CD14-positive monocyte (primary cell): ENCODE measurements around the gene SLIT3. TPM values are rescaled to one million over a fixed set of nuclear protein-coding genes. Genes with fewer than 3 reads are reported as not detected.

Experiments used
- DNase-seq, 3 donors: peaks; one replicate each; pipeline ENCODE4 v3.0.0-alpha.2; 2011 to 2022
- H2AFZ ChIP-seq: 2 replicates; pipeline ENCODE4 v1.6.0; 2012; ENCODE audit warnings: mild to moderate bottlenecking, low read depth, low read length, inconsistent platforms; ENCODE audit not compliant: insufficient read depth, poor library complexity, severe bottlenecking
- H3K27ac ChIP-seq, 2 donors: 1 replicate in 1 of 2; 2 replicates in 1 of 2; pipeline ENCODE4 v1.5.1; 2012 to 2013; ENCODE audit warnings: low read length in 2 of 2, control low read depth in 1 of 2, inconsistent platforms in 1 of 2, low read depth in 1 of 2, mild to moderate bottlenecking in 1 of 2
- H3K27me3 ChIP-seq, 2 donors: one replicate each; pipeline versions ENCODE4 v1.6.0 to v1.6.1; 2011 to 2013; ENCODE audit warnings: low read length in 2 of 2; ENCODE audit not compliant: control insufficient read depth in 2 of 2, insufficient read depth in 2 of 2
- H3K36me3 ChIP-seq, 2 donors: replicated peaks in 1 of 2; 1 replicate in 1 of 2; 2 replicates in 1 of 2; pipeline versions ENCODE4 v1.5.1 to v1.6.1; 2012 to 2013; ENCODE audit warnings: low read length in 2 of 2, control low read depth in 1 of 2, inconsistent platforms in 1 of 2, mild to moderate bottlenecking in 1 of 2; ENCODE audit not compliant: insufficient read depth in 2 of 2, control insufficient read depth in 1 of 2
- H3K4me1 ChIP-seq, 2 donors: 1 replicate in 1 of 2; 2 replicates in 1 of 2; pipeline versions ENCODE4 v1.5.1 to v1.6.1; 2012 to 2013; ENCODE audit warnings: low read length in 2 of 2, control low read depth in 1 of 2, inconsistent platforms in 1 of 2, mild to moderate bottlenecking in 1 of 2, moderate library complexity in 1 of 2; ENCODE audit not compliant: insufficient read depth in 2 of 2, control insufficient read depth in 1 of 2
- H3K4me2 ChIP-seq: replicated peaks from 2 replicates; pipeline ENCODE3; 2012; ENCODE audit warnings: low read length, moderate library complexity, mild to moderate bottlenecking; ENCODE audit not compliant: poor library complexity, severe bottlenecking; ENCODE audit errors: extremely low read depth
- H3K4me3 ChIP-seq, 3 experiments: fragments of 200-600 bp in 1 of 3; sonication (generic) in 1 of 3; replicated peaks in 1 of 3; 1 replicate in 2 of 3; 2 replicates in 1 of 3; pipeline ENCODE4 v1.5.1; 2011 to 2013; ENCODE audit warnings: low read length in 3 of 3, mild to moderate bottlenecking in 3 of 3, control low read depth in 2 of 3, low read depth in 2 of 3, inconsistent platforms in 1 of 3, moderate library complexity in 1 of 3
- H3K79me2 ChIP-seq: 2 replicates; pipeline ENCODE4 v1.6.0; 2012; ENCODE audit warnings: mild to moderate bottlenecking, control low read depth, inconsistent platforms, low read length, moderate library complexity; ENCODE audit not compliant: insufficient read depth
- H3K9ac ChIP-seq: 2 replicates; pipeline ENCODE4 v1.6.0; 2017; ENCODE audit warnings: low read length, mild to moderate bottlenecking; ENCODE audit not compliant: insufficient read depth, poor library complexity, severe bottlenecking
- H3K9me3 ChIP-seq, 2 donors: replicated peaks in 1 of 2; 1 replicate in 1 of 2; 2 replicates in 1 of 2; pipeline versions ENCODE4 v1.5.1 to v1.6.1; 2012 to 2013; ENCODE audit warnings: low read length in 2 of 2, control low read depth in 1 of 2; ENCODE audit not compliant: control insufficient read depth in 1 of 2, insufficient read depth in 1 of 2
- H4K20me1 ChIP-seq: 2 replicates; pipeline ENCODE4 v1.6.0; 2012; ENCODE audit warnings: mild to moderate bottlenecking, low read length, control low read depth, moderate library complexity; ENCODE audit not compliant: insufficient read depth
- H3K27ac Mint-ChIP-seq, 7 donors: one replicate each; pipeline ENCODE4 v1.8.0; 2020; ENCODE audit warnings: mild to moderate bottlenecking in 7 of 7, mixed read lengths in 7 of 7, moderate library complexity in 6 of 7, inconsistent platforms in 2 of 7
- H3K27me3 Mint-ChIP-seq, 3 donors: one replicate each; pipeline ENCODE4 v1.8.0; 2021 to 2022; ENCODE audit warnings: low read depth in 3 of 3, mild to moderate bottlenecking in 3 of 3, mixed read lengths in 3 of 3, moderate library complexity in 3 of 3, inconsistent platforms in 1 of 3
- H3K36me3 Mint-ChIP-seq, 2 donors: one replicate each; pipeline ENCODE4 v1.8.0; 2020; ENCODE audit warnings: mixed read lengths in 2 of 2, inconsistent platforms in 1 of 2, mild to moderate bottlenecking in 1 of 2
- H3K4me1 Mint-ChIP-seq: one replicate; pipeline ENCODE4 v1.8.0; 2020; ENCODE audit warnings: mild to moderate bottlenecking, mixed read lengths
- H3K4me3 Mint-ChIP-seq, 2 donors: one replicate each; pipeline ENCODE4 v1.8.0; 2020; ENCODE audit warnings: mild to moderate bottlenecking in 2 of 2, mixed read lengths in 2 of 2, moderate library complexity in 1 of 2
- H3K9me3 Mint-ChIP-seq, 7 donors: one replicate each; pipeline ENCODE4 v1.8.0; 2020 to 2022; ENCODE audit warnings: mixed read lengths in 7 of 7, mild to moderate bottlenecking in 6 of 7, moderate library complexity in 6 of 7, inconsistent platforms in 2 of 7
- CTCF ChIP-seq: fragments of 200-600 bp; IDR thresholded peaks from one replicate; pipeline ENCODE4 v1.8.0; 2022; ENCODE audit warnings: antibody characterized with exemption, mild to moderate bottlenecking
- WGBS: methylation state at CpG from one replicate; pipeline ENCODE4 v1.1.5; 2013; ENCODE audit warnings: missing lambda C conversion rate; ENCODE audit not compliant: insufficient coverage; 5-methylcytosine and 5-hydroxymethylcytosine counted together
- intact Hi-C, 2 donors: fragments of 100-400 bp; cut with micrococcal nuclease; formaldehyde crosslinking; loops; one replicate each; pipeline versions ENCODE4 v1.15.0 to v1.15.1; 2023
- polyA plus RNA-seq, 3 donors: library from polyadenylated mRNA; depleted of rRNA in 1 of 3; unstranded in 2 of 3; stranded (reverse) in 1 of 3; fragments of 300-500 nt in 2 of 3; fragments of >200 nt in 1 of 3; fragmentation: Illumina TruSeq in 2 of 3; gene quantifications; 1 replicate in 2 of 3; 2 replicates in 1 of 3; pipeline ENCODE4 v1.2.3, GENCODE V29; 2012 to 2021

The SLIT3 gene
- polyA plus RNA-seq, 3 donors: not detected

GRCh38 chr5:169260896-169261569 is 39.9 kb downstream of the SLIT3 start:
- Mint-ChIP-seq H3K9me3 (peaks cover 0 to 2% (median 0%) of the 10 kb centered on the region in 7 donors), H3K27me3 (peaks cover 0 to 8% (median 6%) of the 10 kb centered on the region in 3 donors), H3K4me1 (no peaks in the 10 kb centered on the region), H3K4me3 (no peak overlapping the region), H3K27ac (no peak overlapping the region), H3K36me3 (no peaks in the 10 kb centered on the region)
- H3K4me3 ChIP-seq: no peak overlapping the region
- H3K36me3 ChIP-seq: no peaks in the 10 kb centered on the region
- H4K20me1 ChIP-seq: no peaks in the 10 kb centered on the region
- H3K79me2 ChIP-seq: no peaks in the 10 kb centered on the region
- H3K27me3 ChIP-seq: no peaks in the 10 kb centered on the region
- H3K9me3 ChIP-seq: no peaks in the 10 kb centered on the region
- H3K27ac ChIP-seq: no peak overlapping the region
- H3K4me1 ChIP-seq: no peaks in the 10 kb centered on the region
- no peak for TF ChIP-seq CTCF
- no peak overlapping the region for H3K9ac ChIP-seq
- intact Hi-C loops: no loop called here
- no peak overlapping the region for H3K4me2 ChIP-seq
- WGBS: no CpG with 5 or more reads among the region's 3 CpGs
- DNase-seq: no peak
- no peak overlapping the region for H2AFZ ChIP-seq

DNA sequence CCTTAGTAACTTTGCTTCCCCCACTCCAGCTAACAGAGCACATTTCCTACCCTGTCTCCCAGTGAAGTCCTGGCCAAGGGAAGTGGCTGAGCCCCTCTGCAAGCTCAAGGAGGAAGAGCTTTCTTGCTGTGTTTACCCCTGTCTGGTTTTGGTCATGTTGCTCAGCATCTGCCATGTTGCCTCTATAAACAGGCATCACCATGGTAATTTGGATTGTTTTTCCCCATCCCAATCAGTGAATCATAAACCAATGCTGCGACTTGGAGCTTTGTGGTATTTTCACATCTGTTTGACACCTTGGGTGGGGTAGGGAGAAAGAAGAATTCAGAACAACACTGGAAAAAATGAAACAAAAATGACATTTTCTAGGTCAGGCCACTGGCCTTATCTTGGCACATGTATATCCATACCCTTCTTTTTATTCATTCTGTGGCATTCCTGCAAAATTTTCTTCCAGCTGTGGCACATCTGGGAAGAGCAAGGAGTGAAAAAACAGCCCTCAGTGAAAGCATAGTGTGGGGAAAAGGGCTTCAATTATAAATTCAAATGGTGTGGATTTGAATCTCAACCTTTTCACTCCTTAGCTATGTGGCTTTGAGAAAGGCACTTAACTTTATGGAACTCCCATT is 42.5 kb downstream of the SLIT3 start:
- H4K20me1 ChIP-seq: no peaks in the 10 kb centered on the region
- Mint-ChIP-seq H3K36me3 (no peaks in the 10 kb centered on the region), H3K4me3 (no peak overlapping the region), H3K4me1 (no peaks in the 10 kb centered on the region), H3K27me3 (peaks cover 0 to 9% (median 5%) of the 10 kb centered on the region in 3 donors), H3K27ac (no peak overlapping the region), H3K9me3 (peaks cover 0 to 2% (median 0%) of the 10 kb centered on the region in 7 donors)
- no peak for DNase-seq
- intact Hi-C loops: no loop called here
- H3K27ac ChIP-seq: no peak overlapping the region
- no peak for TF ChIP-seq CTCF
- H3K36me3 ChIP-seq: no peaks in the 10 kb centered on the region
- no peak overlapping the region for H2AFZ ChIP-seq
- no peaks in the 10 kb centered on the region for H3K4me1 ChIP-seq
- H3K4me3 ChIP-seq: no peak overlapping the region
- H3K9me3 ChIP-seq: no peaks in the 10 kb centered on the region
- no peak overlapping the region for H3K9ac ChIP-seq
- no peaks in the 10 kb centered on the region for H3K79me2 ChIP-seq
- no CpG with 5 or more reads among the region's 1 CpG for WGBS
- no peaks in the 10 kb centered on the region for H3K27me3 ChIP-seq
- H3K4me2 ChIP-seq: no peak overlapping the region
